Tibial nerve (tissue), 4 donors: ENCODE measurements around the gene REC114. TPM values are rescaled to one million over a fixed set of nuclear protein-coding genes. Genes with fewer than 3 reads are reported as not detected.
"Not testable (repeated sequence)": the region's sequence is repeated elsewhere in the genome, so short reads cannot be mapped to it uniquely, and the experiment has no call there.

Experiments
- DNase-seq, 2 donors: peaks; one replicate each; pipeline ENCODE4 v3.0.0-alpha.2; 2019; ENCODE audit warnings: low spot score in 2 of 2
- H3K27ac ChIP-seq, 4 donors: fragments of 200-600 bp; sonication (generic) in 3 of 4; one replicate each; pipeline ENCODE4 v1.5.1; 2017 to 2019; ENCODE audit warnings: mild to moderate bottlenecking in 1 of 4
- H3K27me3 ChIP-seq, 2 donors: fragments of 200-600 bp; sonication (generic) in 1 of 2; one replicate each; pipeline versions ENCODE4 v1.5.1 to v1.6.0; 2017 to 2019
- H3K36me3 ChIP-seq, 3 donors: fragments of 200-600 bp; sonication (generic); one replicate each; pipeline ENCODE4 v1.5.1; 2018 to 2019
- H3K4me1 ChIP-seq, 4 donors: fragments of 200-600 bp; sonication (generic) in 3 of 4; one replicate each; pipeline ENCODE4 v1.5.1; 2017 to 2019
- H3K4me3 ChIP-seq, 4 donors: fragments of 200-600 bp; sonication (generic) in 3 of 4; one replicate each; pipeline ENCODE4 v1.5.1; 2017 to 2019; ENCODE audit warnings: mild to moderate bottlenecking in 1 of 4, moderate library complexity in 1 of 4
- H3K9me3 ChIP-seq, 4 donors: fragments of 200-600 bp; sonication (generic) in 3 of 4; one replicate each; pipeline ENCODE4 v1.5.1; 2017 to 2019
- EP300 ChIP-seq, 2 donors: sonication (generic); formaldehyde crosslinking; IDR thresholded peaks; one replicate each; pipeline ENCODE4 v1.6.1; 2017; ENCODE audit warnings: antibody characterized with exemption in 2 of 2, mild to moderate bottlenecking in 1 of 2
- POLR2A ChIP-seq, 2 donors: fragments of 450-650 bp; IDR thresholded peaks; one replicate each; pipeline ENCODE4 v1.6.1; 2017; ENCODE audit warnings: antibody characterized with exemption in 2 of 2, mild to moderate bottlenecking in 2 of 2, moderate library complexity in 2 of 2
- WGBS, 2 donors: methylation state at CpG; one replicate each; pipeline ENCODE4 v1.1.5; 2018; 5-methylcytosine and 5-hydroxymethylcytosine counted together
- total RNA-seq, 4 donors: library from RNA; depleted of rRNA; stranded (reverse); fragments of >200 nt; gene quantifications; one replicate each; pipeline ENCODE4 v1.1.0, GENCODE V29; 2016
- TF ChIP-seq, protein P1 (sequence below), 5 experiments: fragments of 200-600 bp in 3 of 5; fragments of 450-650 bp in 2 of 5; sonication (generic) in 3 of 5; IDR thresholded peaks; one replicate each; pipeline ENCODE4 v1.5.1; 2016 to 2019; ENCODE audit warnings: antibody characterized with exemption in 5 of 5, mild to moderate bottlenecking in 3 of 5, moderate library complexity in 2 of 5

The REC114 gene
- total RNA-seq, 4 donors from 2014 or later: not detected

DNA sequence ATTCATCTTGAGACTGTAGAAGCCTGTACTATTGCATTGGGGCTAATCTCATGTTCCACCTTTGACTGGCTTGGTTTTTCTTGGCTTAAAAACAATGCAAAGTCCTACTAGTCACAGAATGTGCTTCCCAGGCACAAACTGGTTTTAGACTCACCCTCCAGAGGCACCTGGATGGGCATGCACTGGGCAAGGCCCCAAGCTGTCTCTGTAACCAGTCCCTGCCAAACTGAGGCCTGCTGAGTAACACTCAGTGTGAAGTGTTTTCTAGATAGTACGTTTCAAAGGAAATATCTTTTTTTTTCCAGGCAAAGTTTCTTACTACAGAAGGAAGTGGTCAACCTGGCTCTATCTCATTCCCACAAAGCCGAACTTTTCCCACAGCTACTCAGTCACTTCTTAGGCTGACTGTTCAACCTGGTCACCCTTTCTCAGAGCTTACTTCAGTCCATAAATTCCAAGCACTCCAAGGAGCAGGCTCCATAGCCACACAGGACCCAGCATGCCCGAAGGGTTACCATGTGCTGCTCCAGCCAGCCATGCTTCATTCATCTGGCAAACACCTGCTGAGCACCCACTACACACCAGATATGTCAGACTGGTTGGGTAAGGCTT is 132.8 kb downstream of the REC114 start:
- Histone ChIP-seq H3K9me3 (no peaks in the 10 kb centered on the region), H3K36me3 (peaks cover 0 to 81% (median 0%) of the 10 kb centered on the region in 3 donors), H3K4me1 (peaks cover 0 to 3% (median 0%) of the 10 kb centered on the region in 4 donors), H3K4me3 (no peak overlapping the region), H3K27me3 (no peaks in the 10 kb centered on the region), H3K27ac (no peak overlapping the region)
- 79 to 88% methylated on average over 3 of the region's 3 CpGs for WGBS, 2 donors
- no peak for DNase-seq
- TF ChIP-seq POLR2A (IDR thresholded peaks at IDR 0.05): no peak
- TF ChIP-seq, protein P1, sequence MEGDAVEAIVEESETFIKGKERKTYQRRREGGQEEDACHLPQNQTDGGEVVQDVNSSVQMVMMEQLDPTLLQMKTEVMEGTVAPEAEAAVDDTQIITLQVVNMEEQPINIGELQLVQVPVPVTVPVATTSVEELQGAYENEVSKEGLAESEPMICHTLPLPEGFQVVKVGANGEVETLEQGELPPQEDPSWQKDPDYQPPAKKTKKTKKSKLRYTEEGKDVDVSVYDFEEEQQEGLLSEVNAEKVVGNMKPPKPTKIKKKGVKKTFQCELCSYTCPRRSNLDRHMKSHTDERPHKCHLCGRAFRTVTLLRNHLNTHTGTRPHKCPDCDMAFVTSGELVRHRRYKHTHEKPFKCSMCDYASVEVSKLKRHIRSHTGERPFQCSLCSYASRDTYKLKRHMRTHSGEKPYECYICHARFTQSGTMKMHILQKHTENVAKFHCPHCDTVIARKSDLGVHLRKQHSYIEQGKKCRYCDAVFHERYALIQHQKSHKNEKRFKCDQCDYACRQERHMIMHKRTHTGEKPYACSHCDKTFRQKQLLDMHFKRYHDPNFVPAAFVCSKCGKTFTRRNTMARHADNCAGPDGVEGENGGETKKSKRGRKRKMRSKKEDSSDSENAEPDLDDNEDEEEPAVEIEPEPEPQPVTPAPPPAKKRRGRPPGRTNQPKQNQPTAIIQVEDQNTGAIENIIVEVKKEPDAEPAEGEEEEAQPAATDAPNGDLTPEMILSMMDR (IDR thresholded peaks at IDR 0.05): no peak
- TF ChIP-seq EP300 (IDR thresholded peaks at IDR 0.05): no peak

DNA sequence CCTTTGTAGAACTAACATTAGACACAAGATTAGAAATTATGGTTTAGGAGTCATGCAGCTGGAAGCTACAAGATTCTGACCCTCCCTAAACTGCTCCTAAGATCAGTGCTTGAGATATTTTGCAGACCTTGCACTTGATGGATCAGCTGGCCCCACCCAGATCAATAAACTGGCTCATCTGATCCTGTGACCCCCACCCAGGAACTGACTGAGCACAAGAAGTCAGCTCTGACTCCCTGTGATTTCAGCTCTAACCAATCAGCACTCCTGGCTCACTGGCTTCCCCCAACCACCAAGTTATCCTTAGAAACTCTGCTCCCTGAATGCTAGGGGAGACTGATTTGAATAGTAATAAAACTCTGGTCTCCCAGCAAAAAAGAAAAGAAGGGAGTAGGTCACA is 134.6 kb downstream of the REC114 start:
- not testable (repeated sequence) for H3K4me3 ChIP-seq, H3K27me3 ChIP-seq, H3K4me1 ChIP-seq, H3K27ac ChIP-seq, DNase-seq, H3K9me3 ChIP-seq
- peaks cover 0 to 81% (median 0%) of the 10 kb centered on the region in 3 donors for H3K36me3 ChIP-seq

DNA sequence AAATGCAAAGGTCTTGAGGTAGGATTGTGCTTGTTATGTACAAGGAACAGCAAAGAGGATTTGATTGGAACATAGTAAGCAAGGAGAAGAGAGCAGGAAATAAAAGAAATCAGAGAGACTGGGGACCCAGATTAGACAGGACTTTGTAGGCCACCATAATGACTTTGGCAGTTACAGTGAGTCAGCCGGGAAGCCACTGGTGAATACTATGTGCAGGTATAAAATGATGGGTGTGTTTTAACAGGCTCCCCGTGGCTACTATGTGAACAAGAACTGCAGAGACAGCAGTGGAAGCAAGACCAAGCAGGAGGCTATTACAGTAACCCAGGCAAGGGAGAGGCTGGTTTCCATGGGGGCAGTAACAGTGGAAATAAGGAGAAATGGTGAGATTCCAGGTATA is 135.1 kb downstream of the REC114 start:
- Histone ChIP-seq H3K27me3 (no peaks in the 10 kb centered on the region), H3K27ac (no peak overlapping the region), H3K36me3 (peaks cover 0 to 81% (median 0%) of the 10 kb centered on the region in 3 donors), H3K4me3 (no peak overlapping the region), H3K9me3 (no peaks in the 10 kb centered on the region), H3K4me1 (no peaks in the 10 kb centered on the region)
- 76 to 85% methylated on average over 2 of the region's 2 CpGs for WGBS, 2 donors
- DNase-seq: no peak
- TF ChIP-seq POLR2A (IDR thresholded peaks at IDR 0.05) (no peak), EP300 (IDR thresholded peaks at IDR 0.05) (no peak)
- TF ChIP-seq, protein P1 (IDR thresholded peaks at IDR 0.05): no peak

DNA sequence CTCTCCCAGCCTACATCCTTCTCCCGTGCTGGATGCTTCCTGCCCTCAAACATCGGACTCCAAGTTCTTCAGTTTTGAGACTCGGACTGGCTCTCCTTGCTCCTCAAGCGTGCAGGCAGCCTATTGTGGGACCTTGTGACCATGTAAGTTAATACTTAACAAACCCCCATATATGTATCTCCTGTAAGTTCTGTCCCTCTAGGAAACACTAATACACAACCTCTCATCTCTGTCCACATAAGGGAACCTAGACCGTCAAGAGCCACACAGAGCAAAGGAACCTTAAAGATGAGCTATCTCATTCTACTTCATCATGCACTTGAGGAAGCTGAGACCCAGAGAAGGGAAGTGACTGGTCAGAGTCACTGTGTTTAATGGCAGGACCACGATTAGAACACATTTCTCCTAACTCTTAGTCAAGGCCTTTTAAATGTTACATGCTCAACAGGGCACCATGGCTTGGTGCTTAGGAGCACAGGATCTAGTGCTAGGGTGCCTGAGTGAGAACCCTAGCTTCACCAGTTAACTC is 140.0 kb downstream of the REC114 start:
- H3K4me3 ChIP-seq: no peak overlapping the region
- DNase-seq: no peak
- H3K27me3 ChIP-seq: no peaks in the 10 kb centered on the region
- no peak overlapping the region for H3K27ac ChIP-seq
- 85 to 91% methylated on average over 6 of the region's 6 CpGs for WGBS, 2 donors
- no peaks in the 10 kb centered on the region for H3K9me3 ChIP-seq
- H3K36me3 ChIP-seq: peaks cover 0 to 86% (median 0%) of the 10 kb centered on the region in 3 donors
- no peaks in the 10 kb centered on the region for H3K4me1 ChIP-seq
- TF ChIP-seq, protein P1 (IDR thresholded peaks at IDR 0.05): no peak
- TF ChIP-seq EP300 (IDR thresholded peaks at IDR 0.05) (no peak), POLR2A (IDR thresholded peaks at IDR 0.05) (no peak)

DNA sequence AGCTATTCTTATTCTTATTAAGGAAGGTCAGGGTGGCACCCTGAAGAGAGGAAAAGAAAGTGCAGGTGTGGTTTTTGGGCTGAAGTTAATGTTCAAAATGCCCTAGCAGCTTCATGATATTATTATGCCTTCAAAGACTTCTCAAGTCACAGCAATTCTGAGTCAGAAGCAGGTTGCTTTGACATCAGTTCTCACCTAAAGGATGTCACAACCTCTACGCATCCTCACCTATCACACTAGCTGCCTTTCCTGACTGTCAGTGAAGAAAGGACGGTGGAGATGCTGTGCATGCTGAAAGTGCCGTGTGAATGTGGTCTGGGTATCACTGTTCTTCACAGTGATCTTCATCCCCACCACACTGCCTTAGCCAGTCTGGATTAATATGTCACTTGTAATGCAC is 140.6 kb downstream of the REC114 start:
- DNase-seq: no peak
- H3K36me3 ChIP-seq: peaks cover 0 to 86% (median 0%) of the 10 kb centered on the region in 3 donors
- no peaks in the 10 kb centered on the region for H3K27me3 ChIP-seq
- WGBS, 2 donors: 90 to 95% methylated on average over 3 of the region's 3 CpGs
- TF ChIP-seq, protein P1 (IDR thresholded peaks at IDR 0.05): no peak
- TF ChIP-seq POLR2A (IDR thresholded peaks at IDR 0.05) (no peak), EP300 (IDR thresholded peaks at IDR 0.05) (no peak)
- H3K9me3 ChIP-seq: no peaks in the 10 kb centered on the region
- no peak overlapping the region for H3K4me3 ChIP-seq
- no peaks in the 10 kb centered on the region for H3K4me1 ChIP-seq
- no peak overlapping the region for H3K27ac ChIP-seq
